Measurements from ENCODE around the gene MAP3K9. TPM values are rescaled to one million over a fixed set of nuclear protein-coding genes. Genes with fewer than 3 reads are reported as not detected.

The MAP3K9 gene
- total and polyA plus RNA-seq, 10 donors = 0.42 to 8.0 (median 3.7) TPM

DNA sequence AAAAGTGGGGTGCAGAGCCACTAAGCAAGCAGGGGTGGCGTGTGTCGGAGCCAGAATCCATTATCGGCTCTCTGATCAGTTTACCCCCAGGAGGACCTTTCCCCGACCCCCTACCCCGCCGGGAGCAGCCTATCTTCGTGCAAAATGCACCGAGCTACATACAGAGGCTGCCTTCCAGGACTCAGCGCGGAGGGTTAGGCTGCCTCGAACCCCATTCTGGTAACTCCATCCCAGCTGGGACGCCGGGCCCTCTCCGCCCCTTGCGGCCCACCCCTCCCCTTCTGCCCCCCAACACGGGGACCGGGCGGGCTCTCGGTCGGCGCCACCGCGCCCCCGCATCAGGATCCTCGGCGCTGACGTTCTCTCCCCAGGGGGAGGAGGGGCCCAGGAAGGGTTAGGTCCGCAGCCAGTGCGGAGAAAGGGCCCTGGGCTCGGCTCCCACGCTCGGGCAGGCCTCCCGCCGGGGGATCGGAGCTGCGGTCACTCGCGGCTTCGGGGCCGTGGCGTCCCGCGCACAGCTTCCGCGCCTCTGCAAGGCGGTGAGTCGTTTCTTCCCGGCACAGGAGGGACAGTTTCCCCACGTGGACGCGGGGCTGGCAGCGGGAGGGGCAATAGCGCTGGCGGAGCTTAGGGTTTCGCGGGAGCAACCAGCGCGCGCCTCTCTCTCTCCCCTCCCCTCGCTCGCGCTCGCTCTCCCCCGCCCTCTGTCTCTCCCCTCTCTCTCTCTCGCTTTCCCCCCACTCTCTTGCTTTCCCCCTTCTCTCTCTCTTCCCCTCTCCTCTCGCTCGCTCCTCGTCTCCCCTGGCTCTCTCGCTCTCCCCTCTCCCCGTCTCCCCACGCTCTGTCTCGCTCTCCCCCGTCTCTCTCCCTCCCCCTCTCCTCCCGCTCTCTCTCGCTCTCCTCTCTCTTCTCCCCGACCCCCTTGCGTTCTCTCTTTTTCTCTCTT lies 12.5 kb upstream of the MAP3K9 start:
- Histone ChIP-seq H3K27me3 (replicated peaks in 1 of 7) (peaks cover 0 to 46% (median 17%) of the 10 kb centered on the region in 7 donors), H3K27ac (peak overlapping the region in 4 of 8 donors; percentile 13 to 82 (median 52))
- intact Hi-C loops (cut with DNase I; ENCODE audit: low total_unique reads) = no loop called here

DNA sequence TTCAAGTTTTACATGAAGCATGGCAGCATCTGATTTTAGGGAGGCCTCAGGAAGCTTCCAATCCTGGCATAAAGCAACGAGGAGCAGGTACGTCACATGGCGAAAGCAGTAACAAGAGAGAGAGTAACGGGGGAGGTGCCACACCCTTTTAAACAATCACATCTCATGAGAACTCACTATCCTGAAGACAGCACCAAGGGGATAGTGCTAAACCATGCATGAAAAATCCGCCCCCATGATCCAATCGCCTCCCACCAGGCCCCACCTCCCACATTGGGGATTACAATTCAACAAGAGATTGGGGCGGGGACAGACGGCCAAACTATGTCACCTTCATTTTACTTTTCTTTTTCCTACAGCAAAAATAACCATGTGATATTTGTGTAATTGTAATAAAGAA lies 7.2 kb upstream of the MAP3K9 start:
- Histone ChIP-seq H3K27me3 (replicated peaks in 1 of 7) (peaks cover 0 to 21% (median 6%) of the 10 kb centered on the region in 7 donors), H3K36me3 (no peaks in the 10 kb centered on the region), H3K4me1 (peaks cover 4 to 30% (median 16%) of the 10 kb centered on the region in 6 donors), H3K9me3 (no peaks in the 10 kb centered on the region), H3K4me3 (no peak overlapping the region), H3K27ac (no peak overlapping the region)
- WGBS, 5 donors = 85 to 92% (median 86%) methylated on average over 8 of the region's 8 CpGs
- intact Hi-C loops (cut with DNase I; ENCODE audit: low total_unique reads) = loop anchor here (5.0 kb wide), 1 partner anchor 156 kb away; no protein-coding TSS in a partner anchor
- no peak for TF ChIP-seq POLR2A (IDR thresholded peaks at IDR 0.05)
- TF ChIP-seq, protein P1, sequence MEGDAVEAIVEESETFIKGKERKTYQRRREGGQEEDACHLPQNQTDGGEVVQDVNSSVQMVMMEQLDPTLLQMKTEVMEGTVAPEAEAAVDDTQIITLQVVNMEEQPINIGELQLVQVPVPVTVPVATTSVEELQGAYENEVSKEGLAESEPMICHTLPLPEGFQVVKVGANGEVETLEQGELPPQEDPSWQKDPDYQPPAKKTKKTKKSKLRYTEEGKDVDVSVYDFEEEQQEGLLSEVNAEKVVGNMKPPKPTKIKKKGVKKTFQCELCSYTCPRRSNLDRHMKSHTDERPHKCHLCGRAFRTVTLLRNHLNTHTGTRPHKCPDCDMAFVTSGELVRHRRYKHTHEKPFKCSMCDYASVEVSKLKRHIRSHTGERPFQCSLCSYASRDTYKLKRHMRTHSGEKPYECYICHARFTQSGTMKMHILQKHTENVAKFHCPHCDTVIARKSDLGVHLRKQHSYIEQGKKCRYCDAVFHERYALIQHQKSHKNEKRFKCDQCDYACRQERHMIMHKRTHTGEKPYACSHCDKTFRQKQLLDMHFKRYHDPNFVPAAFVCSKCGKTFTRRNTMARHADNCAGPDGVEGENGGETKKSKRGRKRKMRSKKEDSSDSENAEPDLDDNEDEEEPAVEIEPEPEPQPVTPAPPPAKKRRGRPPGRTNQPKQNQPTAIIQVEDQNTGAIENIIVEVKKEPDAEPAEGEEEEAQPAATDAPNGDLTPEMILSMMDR (IDR thresholded peaks at IDR 0.05 in 8 of 11, conservative IDR thresholded peaks at IDR 0.05 in 3 of 11) = no peak
- DNase-seq = no peak

More for the DNA sequence above, 12.5 kb upstream of the MAP3K9 start:
- Histone ChIP-seq H3K4me1 (peaks cover 6 to 38% (median 24%) of the 10 kb centered on the region in 6 donors), H3K9me3 (no peaks in the 10 kb centered on the region), H3K36me3 (no peaks in the 10 kb centered on the region), H3K4me3 (peak overlapping the region; percentile 54 to 86 (median 62))
- TF ChIP-seq, protein P1 (IDR thresholded peaks at IDR 0.05 in 8 of 11, conservative IDR thresholded peaks at IDR 0.05 in 3 of 11) = no peak
- TF ChIP-seq POLR2AphosphoS5 (IDR thresholded peaks at IDR 0.05) = peak; percentile 47 to 86 (median 58)
- DNase-seq = peak; percentile 89
- WGBS, 5 donors = 1 to 3% (median 2%) methylated on average over 47 to 77 of the region's 77 CpGs

DNA sequence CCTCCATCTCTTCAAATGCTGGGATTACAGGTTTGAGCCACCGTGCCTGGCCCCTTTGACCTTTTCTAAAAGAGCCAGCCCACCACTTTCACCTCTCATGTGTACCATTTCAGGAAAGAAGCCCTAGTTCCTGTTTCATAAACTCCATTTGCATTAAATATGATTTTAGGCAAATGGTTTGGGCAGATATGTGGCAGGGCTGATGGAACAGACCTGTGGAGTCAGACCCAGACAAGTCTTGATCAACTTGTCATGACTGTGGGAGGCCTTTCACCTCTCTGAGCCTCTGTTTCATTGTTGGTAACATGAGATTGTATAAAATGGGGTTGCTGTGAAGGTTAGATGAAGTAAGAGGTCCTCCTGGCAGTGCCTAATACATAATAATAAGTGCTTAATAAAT lies 5.2 kb upstream of the MAP3K9 start:
- Histone ChIP-seq H3K4me3 (no peak overlapping the region), H3K36me3 (no peaks in the 10 kb centered on the region), H3K4me1 (peaks cover 0 to 36% (median 21%) of the 10 kb centered on the region in 6 donors), H3K9me3 (no peaks in the 10 kb centered on the region), H3K27ac (no peak overlapping the region), H3K27me3 (replicated peaks in 1 of 7) (peaks cover 0 to 5% (median 0%) of the 10 kb centered on the region in 7 donors)
- TF ChIP-seq POLR2A (IDR thresholded peaks at IDR 0.05) (no peak), POLR2AphosphoS5 (IDR thresholded peaks at IDR 0.05) (no peak)
- TF ChIP-seq, protein P1 (IDR thresholded peaks at IDR 0.05 in 8 of 11, conservative IDR thresholded peaks at IDR 0.05 in 3 of 11) = no peak
- 58 to 86% (median 80%) methylated on average over 1 of the region's 1 CpG for WGBS, 5 donors
- intact Hi-C loops (cut with DNase I; ENCODE audit: low total_unique reads) = no loop called here
- no peak for DNase-seq
